Fibroblast of gingiva (primary cell): ENCODE measurements around the gene MAPKBP1.
A peak's percentile ranks its signal among the peaks of the same experiment; 100 is the strongest.
"Not testable (repeated sequence)": the region's sequence is repeated elsewhere in the genome, so short reads cannot be mapped to it uniquely, and the experiment has no call there.

Experiments
- DNase-seq: peaks from one replicate; pipeline ENCODE4 v3.0.0-alpha.2; 2011; ENCODE audit warnings: low read depth

The MAPKBP1 gene

GRCh38 chr15:41774062-41774881 lies at the start of gene MAPKBP1:
TSS of gene MAPKBP1 (plus strand) at chr15:41774484. CDS start at chr15:41775276, 792 bp downstream.
- DNase-seq, result peak; percentile 99

- DNase-seq, result no peak
Measured at GRCh38 chr15:41727143-41727542, 47.1 kb upstream of the MAPKBP1 start.

- not testable (repeated sequence) for DNase-seq
Measured at GRCh38 chr15:41728061-41728460, 46.2 kb upstream of the MAPKBP1 start.

- no peak for DNase-seq
Measured at GRCh38 chr15:41730543-41730942, 43.7 kb upstream of the MAPKBP1 start.

GRCh38 chr15:41732483-41732882 lies 41.8 kb upstream of the MAPKBP1 start:
- no peak for DNase-seq

- no peak for DNase-seq
Measured at GRCh38 chr15:41734079-41734478, 40.2 kb upstream of the MAPKBP1 start.

GRCh38 chr15:41735046-41735445 lies 39.2 kb upstream of the MAPKBP1 start:
- DNase-seq, result no peak

- not testable (repeated sequence) for DNase-seq
Measured at GRCh38 chr15:41735492-41735891, 38.8 kb upstream of the MAPKBP1 start.

GRCh38 chr15:41746802-41747201 lies 27.5 kb upstream of the MAPKBP1 start:
- DNase-seq, result no peak

- no peak for DNase-seq
Measured at GRCh38 chr15:41756198-41756597, 18.1 kb upstream of the MAPKBP1 start.

- DNase-seq, result peak; percentile 75
Measured at GRCh38 chr15:41772720-41773331, 1.5 kb upstream of the MAPKBP1 start.

GRCh38 chr15:41773332-41773728 lies 954 bp upstream of the MAPKBP1 start:
- DNase-seq, result no peak

GRCh38 chr15:41773729-41774061 lies 589 bp upstream of the MAPKBP1 start:
- no peak for DNase-seq

- DNase-seq, result no peak
Measured at GRCh38 chr15:41774882-41775417, 666 bp downstream of the MAPKBP1 start.

GRCh38 chr15:41775651-41776050 lies 1.4 kb downstream of the MAPKBP1 start:
- DNase-seq, result no peak

GRCh38 chr15:41777421-41777973 lies 3.2 kb downstream of the MAPKBP1 start:
- no peak for DNase-seq

GRCh38 chr15:41778521-41778920 lies 4.2 kb downstream of the MAPKBP1 start:
- DNase-seq, result no peak

GRCh38 chr15:41779662-41780157 lies 5.4 kb downstream of the MAPKBP1 start:
- no peak for DNase-seq

- DNase-seq, result no peak
Measured at GRCh38 chr15:41780266-41780665, 6.0 kb downstream of the MAPKBP1 start.

- DNase-seq, result no peak
Measured at GRCh38 chr15:41780727-41781126, 6.4 kb downstream of the MAPKBP1 start.

GRCh38 chr15:41782371-41783282 lies 8.3 kb downstream of the MAPKBP1 start:
- DNase-seq, result no peak

- DNase-seq, result no peak
Measured at GRCh38 chr15:41783296-41783695, 9.0 kb downstream of the MAPKBP1 start.
